Aorta (tissue), 5 donors: Measurements from ENCODE around the gene AXIN1. TPM values are rescaled to one million over a fixed set of nuclear protein-coding genes. Genes with fewer than 3 reads are reported as not detected.
"Not testable (repeated sequence)": the region's sequence is repeated elsewhere in the genome, so short reads cannot be mapped to it uniquely, and the experiment has no call there.

ENCODE experiments used
- ATAC-seq: fragments of 200-7000 bp; cut with Tn5 transposase; one replicate; pipeline ENCODE4 v1.9.1; 2022; ENCODE audit warnings: moderate library complexity; ENCODE audit not compliant: low FRiP score
- DNase-seq, 2 donors: peaks; one replicate each; pipeline ENCODE4 v3.0.0-alpha.2; 2020
- H3K27ac ChIP-seq, 2 donors: one replicate each; pipeline ENCODE4 v1.5.1; 2013; ENCODE audit warnings: low read length in 2 of 2, mild to moderate bottlenecking in 2 of 2, moderate library complexity in 2 of 2, control low read depth in 1 of 2, inconsistent platforms in 1 of 2, low read depth in 1 of 2
- H3K27me3 ChIP-seq, 2 donors: one replicate each; pipeline ENCODE4 v1.6.1; 2013; ENCODE audit warnings: control low read depth in 1 of 2, low read length in 1 of 2, mild to moderate bottlenecking in 1 of 2, moderate library complexity in 1 of 2; ENCODE audit not compliant: insufficient read depth in 2 of 2, control insufficient read depth in 1 of 2
- H3K36me3 ChIP-seq, 2 donors: one replicate each; pipeline ENCODE4 v1.6.1; 2013; ENCODE audit warnings: control low read depth in 1 of 2, low read length in 1 of 2, mild to moderate bottlenecking in 1 of 2; ENCODE audit not compliant: insufficient read depth in 2 of 2, control insufficient read depth in 1 of 2
- H3K4me1 ChIP-seq, 2 donors: one replicate each; pipeline ENCODE4 v1.6.1; 2013; ENCODE audit warnings: low read length in 2 of 2, control low read depth in 1 of 2, mild to moderate bottlenecking in 1 of 2, moderate library complexity in 1 of 2; ENCODE audit not compliant: insufficient read depth in 2 of 2, control insufficient read depth in 1 of 2
- H3K4me3 ChIP-seq, 2 donors: one replicate each; pipeline ENCODE4 v1.5.1; 2013; ENCODE audit warnings: low read length in 2 of 2, control low read depth in 1 of 2, mild to moderate bottlenecking in 1 of 2
- H3K9me3 ChIP-seq: one replicate; pipeline ENCODE4 v1.6.1; 2013; ENCODE audit warnings: mild to moderate bottlenecking, low read length; ENCODE audit not compliant: control insufficient read depth
- WGBS, 2 donors: extraction: QIAGEN DNeasy Blood & Tissue Kit; methylation state at CpG; one replicate each; pipeline ENCODE4 v1.1.7; 2013; 5-methylcytosine and 5-hydroxymethylcytosine counted together
- intact Hi-C, 2 donors: fragments of 100-400 bp; cut with DNase I; formaldehyde crosslinking; loops; one replicate each; pipeline versions ENCODE4 v1.14.2 to v1.15.0; 2022
- polyA plus RNA-seq, 2 donors: library from polyadenylated mRNA; stranded (reverse); fragments of 200-250 nt; gene quantifications; one replicate each; pipeline ENCODE4 v1.2.3, GENCODE V29; 2013
- total RNA-seq, 2 donors: library from RNA; stranded (reverse); fragmentation: NEBNext Ultra II Directional; extraction: Animal tissue kit (Norgen Biotek cat#: 25700); gene quantifications; one replicate each; pipeline ENCODE4 v1.2.1, GENCODE V29; 2021
- donor health status: healthy with polysubstance abuse.
- donor health status: Bipolar disorder and iron deficiency.
- donor health status: DM: no; HTN: no; CAD: no.
- donor health status: DM: no; HTN: no; CAD: no.
- donor health status: DM: yes; HTN: yes; CAD: no.

AXIN1 gene
- total and polyA plus RNA-seq, 4 donors, result 9.1 to 19.8 (median 15.6) TPM

GRCh38 chr16:275041-275641 is 77.4 kb downstream of the AXIN1 start:
- Histone ChIP-seq H3K4me1 (no peaks in the 10 kb centered on the region), H3K27me3 (no peaks in the 10 kb centered on the region), H3K27ac (no peak overlapping the region), H3K36me3 (no peaks in the 10 kb centered on the region), H3K9me3 (no peaks in the 10 kb centered on the region), H3K4me3 (peak overlapping the region in 1 of 2 donors; percentile 28)
- WGBS, 2 donors, result 3 to 4% methylated on average over 50 to 58 of the region's 58 CpGs
- no peak for ATAC-seq
- intact Hi-C loops, result no loop called here
- DNase-seq, result no peak

GRCh38 chr16:273547-274421 is 78.7 kb downstream of the AXIN1 start:
- H3K36me3 ChIP-seq, result no peaks in the 10 kb centered on the region
- H3K4me1 ChIP-seq, result no peaks in the 10 kb centered on the region
- no peak for DNase-seq
- intact Hi-C loops, result no loop called here
- H3K27me3 ChIP-seq, result no peaks in the 10 kb centered on the region
- H3K27ac ChIP-seq, result no peak overlapping the region
- no peak overlapping the region for H3K4me3 ChIP-seq
- no peaks in the 10 kb centered on the region for H3K9me3 ChIP-seq
- WGBS, 2 donors, result 89 to 93% methylated on average over 24 to 30 of the region's 30 CpGs
- no peak for ATAC-seq

- ATAC-seq, result peak; percentile 15
- 86 to 87% methylated on average over 36 of the region's 36 CpGs for WGBS, 2 donors
Measured at GRCh38 chr16:272633-273546, 79.6 kb downstream of the AXIN1 start.

GRCh38 chr16:270381-271255 is 81.9 kb downstream of the AXIN1 start:
- no peaks in the 10 kb centered on the region for H3K4me1 ChIP-seq
- H3K4me3 ChIP-seq, result no peak overlapping the region
- H3K27ac ChIP-seq, result no peak overlapping the region
- H3K9me3 ChIP-seq, result no peaks in the 10 kb centered on the region
- intact Hi-C loops, result no loop called here
- no peaks in the 10 kb centered on the region for H3K27me3 ChIP-seq
- no peak for ATAC-seq
- no peaks in the 10 kb centered on the region for H3K36me3 ChIP-seq
- WGBS, 2 donors, result 90 to 92% methylated on average over 34 of the region's 34 CpGs
- peak in 1 of 2 donors; percentile 68 for DNase-seq

More at GRCh38 chr16:272633-273546, 79.6 kb downstream of the AXIN1 start:
- intact Hi-C loops, result no loop called here
- H3K27me3 ChIP-seq, result no peaks in the 10 kb centered on the region
- H3K4me1 ChIP-seq, result no peaks in the 10 kb centered on the region
- DNase-seq, result no peak
- H3K36me3 ChIP-seq, result no peaks in the 10 kb centered on the region
- no peak overlapping the region for H3K27ac ChIP-seq
- no peaks in the 10 kb centered on the region for H3K9me3 ChIP-seq
- H3K4me3 ChIP-seq, result no peak overlapping the region

GRCh38 chr16:269061-269796 is 83.3 kb downstream of the AXIN1 start:
- no peaks in the 10 kb centered on the region for H3K27me3 ChIP-seq
- H3K4me3 ChIP-seq, result no peak overlapping the region
- no peaks in the 10 kb centered on the region for H3K9me3 ChIP-seq
- WGBS, 2 donors, result 82 to 87% methylated on average over 24 of the region's 24 CpGs
- H3K4me1 ChIP-seq, result no peaks in the 10 kb centered on the region
- intact Hi-C loops, result no loop called here
- DNase-seq (no peak), ATAC-seq (no peak)
- H3K27ac ChIP-seq, result no peak overlapping the region
- H3K36me3 ChIP-seq, result no peaks in the 10 kb centered on the region

GRCh38 chr16:268141-269053 is 84.1 kb downstream of the AXIN1 start:
- Histone ChIP-seq H3K4me3 (no peak overlapping the region), H3K4me1 (no peaks in the 10 kb centered on the region), H3K27ac (no peak overlapping the region), H3K27me3 (no peaks in the 10 kb centered on the region), H3K9me3 (no peaks in the 10 kb centered on the region), H3K36me3 (peaks cover 0 to under 1% of the 10 kb centered on the region in 2 donors)
- ATAC-seq (no peak), DNase-seq (peak in 1 of 2 donors; percentile 41)
- WGBS, 2 donors, result 71 to 73% methylated on average over 40 of the region's 40 CpGs
- intact Hi-C loops, result no loop called here

GRCh38 chr16:267562-267961 is 85.0 kb downstream of the AXIN1 start:
- H3K36me3 ChIP-seq, H3K4me1 ChIP-seq, H3K27me3 ChIP-seq, H3K27ac ChIP-seq, DNase-seq, intact Hi-C loops, ATAC-seq, H3K4me3 ChIP-seq, H3K9me3 ChIP-seq: not testable (repeated sequence)
- WGBS, 2 donors, result 85 to 89% methylated on average over 17 of the region's 17 CpGs
